K562 (cell line): ENCODE results near the gene SLC11A1. TPM values are rescaled to one million over a fixed set of nuclear protein-coding genes. Genes with fewer than 3 reads are reported as not detected.
A peak's percentile ranks its signal among the peaks of the same experiment; 100 is the strongest.

Experiments used
- ATF6 ChIP-seq: sonication (generic); formaldehyde crosslinking; IDR thresholded peaks from 2 replicates; pipeline ENCODE4 v1.4.0; 2020; ENCODE audit warnings: mild to moderate bottlenecking, missing genetic modification reagents
- CBX3 ChIP-seq, 2 experiments: IDR thresholded peaks; 1 replicate in 1 of 2; 2 replicates in 1 of 2; pipeline ENCODE4 v1.6.1; 2012; ENCODE audit warnings: inconsistent platforms in 2 of 2, low read length in 2 of 2, borderline replicate concordance in 1 of 2, control low read depth in 1 of 2
- CTCF ChIP-seq, 3 experiments: IDR thresholded peaks in 2 of 3; conservative IDR thresholded peaks in 1 of 3; 2 replicates each; pipeline ENCODE4 v1.5.1; 2011 to 2012; ENCODE audit warnings: low read length in 3 of 3, mild to moderate bottlenecking in 3 of 3, control low read depth in 2 of 3, improper control_type of control experiment in 1 of 3, inconsistent platforms in 1 of 3, low read depth in 1 of 3, mixed read lengths in 1 of 3, moderate library complexity in 1 of 3; ENCODE audit not compliant: insufficient read depth in 2 of 3
- HINFP ChIP-seq: fragments of 450-650 bp; conservative IDR thresholded peaks from 2 replicates; pipeline ENCODE4 v1.6.1; 2016; ENCODE audit warnings: missing genetic modification characterization, low read depth, mild to moderate bottlenecking, control low read depth, missing compliant biosample characterization
- MECOM ChIP-seq: fragments of 250-450 bp; sonication (Bioruptor Pico); IDR thresholded peaks from 2 replicates; pipeline ENCODE4 v1.8.0; 2022; ENCODE audit warnings: inconsistent platforms
- NCOA4 ChIP-seq: fragments of 450-650 bp; IDR thresholded peaks from 2 replicates; pipeline ENCODE4 v1.6.1; 2018; ENCODE audit warnings: mild to moderate bottlenecking; ENCODE audit not compliant: partially characterized antibody
- NELFE ChIP-seq: IDR thresholded peaks from 2 replicates; pipeline ENCODE4 v1.6.1; 2011; ENCODE audit warnings: mild to moderate bottlenecking; ENCODE audit not compliant: insufficient read depth, insufficient read length
- PTRF ChIP-seq: fragments of 450-650 bp; IDR thresholded peaks from 2 replicates; pipeline ENCODE4 v1.6.1; 2016; ENCODE audit warnings: mild to moderate bottlenecking, missing genetic modification characterization, missing compliant biosample characterization
- RBM15 ChIP-seq: fragments of 200-400 bp; formaldehyde crosslinking; IDR thresholded peaks from 2 replicates; pipeline ENCODE4 v1.6.1; 2018; ENCODE audit warnings: mild to moderate bottlenecking, low read length, moderate library complexity; ENCODE audit not compliant: insufficient read depth
- TSHZ1 ChIP-seq: fragments of 250-450 bp; sonication (Bioruptor Pico); IDR thresholded peaks from 2 replicates; pipeline ENCODE4 v1.4.0; 2020; ENCODE audit warnings: mild to moderate bottlenecking, moderate library complexity
- ZBTB8A ChIP-seq: fragments of 450-650 bp; IDR thresholded peaks from 2 replicates; pipeline ENCODE4 v1.6.1; 2018; ENCODE audit warnings: mild to moderate bottlenecking, moderate library complexity; ENCODE audit not compliant: partially characterized antibody
- ZFP30 ChIP-seq: fragments of 250-450 bp; sonication (Bioruptor Pico); IDR thresholded peaks from 2 replicates; pipeline ENCODE4 v1.8.0; 2022; ENCODE audit warnings: moderate library complexity, mild to moderate bottlenecking, inconsistent platforms, borderline replicate concordance
- ZNF146 ChIP-seq: IDR thresholded peaks from one replicate; pipeline ENCODE4 v1.6.1; 2018; ENCODE audit warnings: missing compliant biosample characterization; ENCODE audit not compliant: unreplicated experiment
- ZNF449 ChIP-seq: fragments of 250-450 bp; sonication (Bioruptor Pico); IDR thresholded peaks from 2 replicates; pipeline ENCODE4 v1.8.0; 2022; ENCODE audit warnings: moderate library complexity, mild to moderate bottlenecking, inconsistent platforms
- polyA plus RNA-seq, 8 experiments: library from polyadenylated mRNA; depleted of rRNA in 4 of 8; stranded (reverse) in 5 of 8; unstranded in 3 of 8; fragments of >200 nt; fragmentation: Nextera tagmentation in 2 of 8; fragmentation: Illumina TruSeq in 1 of 8; extraction: Ambion mirVana in 2 of 8; extraction: Trizol in 1 of 8; gene quantifications; 2 replicates each; pipeline versions ENCODE4 v1.2.1 to v1.2.3, GENCODE V29; 2011 to 2014; ENCODE audit warnings: inconsistent platforms in 1 of 8, missing spikeins in 1 of 8
- total RNA-seq, 7 experiments: library from RNA; depleted of rRNA in 6 of 7; stranded (reverse); fragments of >200 nt in 6 of 7; fragmentation: Illumina TruSeq in 2 of 7; extraction: Trizol in 2 of 7; gene quantifications; 2 replicates each; pipeline versions ENCODE4 v1.2.1 to v1.2.3, GENCODE V29; 2011 to 2021; ENCODE audit warnings: low replicate concordance in 1 of 7

The SLC11A1 gene
- total and polyA plus RNA-seq, 9 of the 15 experiments (the other 6 are each of a cell fraction or from before 2014, with no cell fraction given): 0.35 to 1.6 (median 0.65) TPM

- TF ChIP-seq TSHZ1 (CRISPR knock-in tag) (no peak), ZNF146 (CRISPR knock-in tag) (no peak), ATF6 (CRISPR knock-in tag) (no peak), NELFE (no peak), HINFP (tag) (no peak), MECOM (no peak), NCOA4 (no peak), CBX3 (IDR thresholded peaks at IDR 0.05; ENCODE audit: borderline replicate concordance in 1 of 2, low read length in 2 of 2) (0 out of 3 replicates have a peak, but pooled peaks of 1 of the 2 experiments have one; percentile 35), RBM15 (no peak), PTRF (no peak), CTCF (IDR thresholded peaks at IDR 0.05 in 2 of 3, conservative IDR thresholded peaks at IDR 0.05 in 1 of 3; ENCODE audit: insufficient read depth in 2 of 3, low read depth in 1 of 3, low read length in 3 of 3) (no peak), ZNF449 (no peak), ZBTB8A (no peak), ZFP30 (CRISPR knock-in tag) (no peak)
Measured at GRCh38 chr2:218368150-218368528, 13.9 kb upstream of the SLC11A1 start (continued).
